BLaER1 treated with 17β-estradiol and CSF1 and Interleukin-3, amounts not matched to agents 10 nM and 100 nM (cell line): ENCODE data around the gene SERPINE3.
A peak's percentile ranks its signal among the peaks of the same experiment; 100 is the strongest.

Experiments
- H3K27ac ChIP-seq, 11 experiments: shearing (Covaris generic); formaldehyde crosslinking; 2 replicates each; pipeline ENCODE4 v1.8.1; 2022
- H3K27me3 ChIP-seq, 11 experiments: shearing (Covaris generic); formaldehyde crosslinking; 2 replicates each; pipeline ENCODE4 v1.8.1; 2022
- H3K36me3 ChIP-seq, 11 experiments: shearing (Covaris generic); formaldehyde crosslinking; 2 replicates each; pipeline ENCODE4 v1.8.1; 2022
- H3K4me1 ChIP-seq, 10 experiments: shearing (Covaris generic); formaldehyde crosslinking; 2 replicates each; pipeline ENCODE4 v1.8.1; 2022
- H3K4me2 ChIP-seq, 11 experiments: shearing (Covaris generic); formaldehyde crosslinking; 2 replicates each; pipeline ENCODE4 v1.8.1; 2022
- H3K4me3 ChIP-seq, 10 experiments: shearing (Covaris generic); formaldehyde crosslinking; 2 replicates each; pipeline ENCODE4 v1.8.1; 2022
- H3K9ac ChIP-seq, 11 experiments: shearing (Covaris generic); formaldehyde crosslinking; 2 replicates each; pipeline ENCODE4 v1.8.1; 2022
- H3K9me3 ChIP-seq, 11 experiments: shearing (Covaris generic); formaldehyde crosslinking; replicated peaks in 1 of 11; 2 replicates each; pipeline ENCODE4 v1.8.1; 2022
- H4K20me1 ChIP-seq, 11 experiments: shearing (Covaris generic); formaldehyde crosslinking; 2 replicates each; pipeline ENCODE4 v1.8.1; 2022
- Cebpa-rat ChIP-seq, 11 experiments: shearing (Covaris generic); IDR thresholded peaks; 2 replicates each; pipeline ENCODE4 v1.8.1; 2022

The SERPINE3 gene

GRCh38 chr13:51325837-51326236 is 13.7 kb upstream of the SERPINE3 start:
- Histone ChIP-seq H3K9ac (no peak overlapping the region), H3K4me3 (no peak overlapping the region), H3K36me3 (no peaks in the 10 kb centered on the region), H3K4me2 (no peak overlapping the region), H3K27me3 (no peaks in the 10 kb centered on the region; a peak in 1 of 22 replicates), H4K20me1 (no peaks in the 10 kb centered on the region; a peak in 1 of 22 replicates), H3K27ac (no peak overlapping the region), H3K4me1 (peaks cover 11 to 21% (median 17%) of the 10 kb centered on the region in 10 experiments), H3K9me3 (no peaks in the 10 kb centered on the region)
- TF ChIP-seq Cebpa-rat (IDR thresholded peaks at IDR 0.05), result no peak

- TF ChIP-seq Cebpa-rat (IDR thresholded peaks at IDR 0.05), result no peak
- H4K20me1 ChIP-seq, result no peaks in the 10 kb centered on the region; a peak in 1 of 22 replicates
- no peak overlapping the region for H3K4me3 ChIP-seq
- H3K36me3 ChIP-seq, result no peaks in the 10 kb centered on the region
- no peaks in the 10 kb centered on the region; a peak in 1 of 22 replicates for H3K27me3 ChIP-seq
- H3K4me1 ChIP-seq, result peaks cover 21 to 31% (median 26%) of the 10 kb centered on the region in 10 experiments
- no peak overlapping the region for H3K27ac ChIP-seq
- no peak overlapping the region for H3K9ac ChIP-seq
- no peaks in the 10 kb centered on the region for H3K9me3 ChIP-seq
- no peak overlapping the region for H3K4me2 ChIP-seq
Measured at GRCh38 chr13:51326777-51327176, 12.7 kb upstream of the SERPINE3 start.

- Histone ChIP-seq H3K27me3 (no peaks in the 10 kb centered on the region; a peak in 1 of 22 replicates), H3K27ac (no peak overlapping the region)
- TF ChIP-seq Cebpa-rat (IDR thresholded peaks at IDR 0.05), result no peak
Measured at GRCh38 chr13:51327961-51328360, 11.5 kb upstream of the SERPINE3 start.

GRCh38 chr13:51328488-51328887 is 11.0 kb upstream of the SERPINE3 start:
- no peak overlapping the region for H3K4me3 ChIP-seq
- peaks cover 23 to 36% (median 29%) of the 10 kb centered on the region in 10 experiments for H3K4me1 ChIP-seq
- H3K9ac ChIP-seq, result no peak overlapping the region
- H3K27ac ChIP-seq, result no peak overlapping the region
- TF ChIP-seq Cebpa-rat (IDR thresholded peaks at IDR 0.05), result no peak
- no peaks in the 10 kb centered on the region; a peak in 1 of 22 replicates for H3K27me3 ChIP-seq
- no peak overlapping the region for H3K4me2 ChIP-seq
- H3K9me3 ChIP-seq, result no peaks in the 10 kb centered on the region
- no peaks in the 10 kb centered on the region; a peak in 1 of 22 replicates for H4K20me1 ChIP-seq
- H3K36me3 ChIP-seq, result no peaks in the 10 kb centered on the region

More at GRCh38 chr13:51327961-51328360, 11.5 kb upstream of the SERPINE3 start:
- Histone ChIP-seq H3K4me3 (no peak overlapping the region), H3K4me2 (no peak overlapping the region), H4K20me1 (no peaks in the 10 kb centered on the region; a peak in 1 of 22 replicates), H3K4me1 (peaks cover 23 to 36% (median 29%) of the 10 kb centered on the region in 10 experiments), H3K9ac (no peak overlapping the region), H3K9me3 (no peaks in the 10 kb centered on the region), H3K36me3 (no peaks in the 10 kb centered on the region)

- Histone ChIP-seq H3K27ac (no peak overlapping the region), H3K4me2 (peak overlapping the region in 6 of 11 experiments; percentile 69 to 88 (median 81); a peak in 10 of 22 replicates), H3K27me3 (no peaks in the 10 kb centered on the region; a peak in 1 of 22 replicates), H3K9ac (no peak overlapping the region), H3K9me3 (no peaks in the 10 kb centered on the region), H4K20me1 (no peaks in the 10 kb centered on the region; a peak in 1 of 22 replicates), H3K4me3 (no peak overlapping the region), H3K4me1 (peaks cover 23 to 30% (median 27%) of the 10 kb centered on the region in 10 experiments), H3K36me3 (no peaks in the 10 kb centered on the region)
- TF ChIP-seq Cebpa-rat (IDR thresholded peaks at IDR 0.05), result no peak
Measured at GRCh38 chr13:51329606-51330005, 9.9 kb upstream of the SERPINE3 start.

- no peaks in the 10 kb centered on the region; a peak in 1 of 22 replicates for H3K27me3 ChIP-seq
- no peak overlapping the region for H3K9ac ChIP-seq
Measured at GRCh38 chr13:51330791-51331190, 8.7 kb upstream of the SERPINE3 start.

GRCh38 chr13:51331354-51331861 is 8.1 kb upstream of the SERPINE3 start:
- no peak overlapping the region for H3K4me3 ChIP-seq
- H3K36me3 ChIP-seq, result no peaks in the 10 kb centered on the region
- peak overlapping the region; percentile 67 to 88 (median 80) for H3K4me2 ChIP-seq
- H4K20me1 ChIP-seq, result no peaks in the 10 kb centered on the region
- H3K9ac ChIP-seq, result no peak overlapping the region
- peaks cover 20 to 25% (median 24%) of the 10 kb centered on the region in 10 experiments for H3K4me1 ChIP-seq
- peak overlapping the region in 8 of 11 experiments; percentile 2 to 49 (median 29); a peak in 10 of 22 replicates for H3K27ac ChIP-seq
- no peaks in the 10 kb centered on the region; a peak in 1 of 22 replicates for H3K27me3 ChIP-seq
- TF ChIP-seq Cebpa-rat (IDR thresholded peaks at IDR 0.05), result no peak
- H3K9me3 ChIP-seq, result no peaks in the 10 kb centered on the region

More at GRCh38 chr13:51330791-51331190, 8.7 kb upstream of the SERPINE3 start:
- H3K9me3 ChIP-seq, result no peaks in the 10 kb centered on the region
- no peak overlapping the region for H3K4me3 ChIP-seq
- no peak for TF ChIP-seq Cebpa-rat (IDR thresholded peaks at IDR 0.05)
- peaks cover 20 to 25% (median 24%) of the 10 kb centered on the region in 10 experiments for H3K4me1 ChIP-seq
- H4K20me1 ChIP-seq, result no peaks in the 10 kb centered on the region; a peak in 1 of 22 replicates
- H3K36me3 ChIP-seq, result no peaks in the 10 kb centered on the region
- H3K27ac ChIP-seq, result peak overlapping the region in 8 of 11 experiments; percentile 2 to 49 (median 29); a peak in 10 of 22 replicates
- peak overlapping the region; percentile 67 to 88 (median 80) for H3K4me2 ChIP-seq

GRCh38 chr13:51332566-51333361 is 6.7 kb upstream of the SERPINE3 start:
- no peak overlapping the region for H3K4me2 ChIP-seq
- TF ChIP-seq Cebpa-rat (IDR thresholded peaks at IDR 0.05), result no peak
- H3K27ac ChIP-seq, result no peak overlapping the region
- no peaks in the 10 kb centered on the region for H4K20me1 ChIP-seq
- H3K4me3 ChIP-seq, result no peak overlapping the region
- peaks cover 20 to 25% (median 24%) of the 10 kb centered on the region in 10 experiments for H3K4me1 ChIP-seq
- H3K9me3 ChIP-seq, result no peaks in the 10 kb centered on the region
- no peak overlapping the region for H3K9ac ChIP-seq
- no peaks in the 10 kb centered on the region for H3K36me3 ChIP-seq
- H3K27me3 ChIP-seq, result no peaks in the 10 kb centered on the region; a peak in 1 of 22 replicates

GRCh38 chr13:51333421-51333820 is 6.1 kb upstream of the SERPINE3 start:
- H3K4me2 ChIP-seq, result no peak overlapping the region
- no peaks in the 10 kb centered on the region for H4K20me1 ChIP-seq
- peaks cover 20 to 25% (median 24%) of the 10 kb centered on the region in 10 experiments for H3K4me1 ChIP-seq
- H3K36me3 ChIP-seq, result no peaks in the 10 kb centered on the region
- no peak overlapping the region for H3K27ac ChIP-seq
- no peaks in the 10 kb centered on the region; a peak in 1 of 22 replicates for H3K27me3 ChIP-seq
- no peaks in the 10 kb centered on the region for H3K9me3 ChIP-seq
- no peak overlapping the region for H3K9ac ChIP-seq
- TF ChIP-seq Cebpa-rat (IDR thresholded peaks at IDR 0.05), result no peak
- H3K4me3 ChIP-seq, result no peak overlapping the region
